ENCODE results near the gene PRKAR2A. TPM values are rescaled to one million over a fixed set of nuclear protein-coding genes. Genes with fewer than 3 reads are reported as not detected.

PRKAR2A gene
- total and polyA plus RNA-seq, 9 of the 15 experiments (the other 6 are each of a cell fraction or from before 2014, with no cell fraction given) = 15.9 to 84.5 (median 37.6) TPM

DNA sequence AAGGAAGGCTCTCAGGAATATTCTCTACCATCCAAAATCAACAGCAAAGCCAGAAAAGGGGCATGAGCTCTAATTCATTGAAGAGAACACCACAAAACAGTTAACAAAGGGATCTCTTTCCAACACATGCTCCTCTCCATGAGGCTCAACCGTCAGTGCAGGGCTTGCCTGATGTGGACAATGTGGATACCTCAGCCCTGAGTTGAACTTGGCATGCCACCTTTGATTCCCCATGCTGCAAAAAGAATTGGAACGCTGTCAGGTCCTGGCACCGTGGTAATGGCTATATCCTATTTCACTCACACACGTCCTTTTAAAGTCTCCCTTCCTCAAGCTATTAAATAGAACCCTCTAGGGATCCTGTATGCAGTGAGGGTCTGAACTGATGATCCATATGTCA is 100.0 kb downstream of the PRKAR2A start:
- ChIA-PET CTCF (ENCODE audit: low intra/inter-chr PET ratio) (no interaction called here), POLR2A (interaction anchor here (0.7 to 1.4 kb wide), 3 partner anchors 11 to 720 kb away, joined by 3 to 5 read pairs (median 3); no protein-coding TSS in a partner anchor)
- Histone ChIP-seq H4K20me1 (replicated peaks; ENCODE audit: control insufficient read depth, insufficient read depth, low read length) (no peaks in the 10 kb centered on the region), H3K9me1 (ENCODE audit: control insufficient read depth, insufficient read depth, low read length) (no peaks in the 10 kb centered on the region), H3K9ac (ENCODE audit: insufficient read depth in 1 of 2, low read depth in 2 of 2, low read length in 2 of 2) (no peak overlapping the region), H3K27me3 (ENCODE audit: control insufficient read depth in 2 of 2, insufficient read depth in 2 of 2, low read length in 2 of 2) (no peaks in the 10 kb centered on the region), H2AFZ (ENCODE audit: low read depth, low read length) (no peak overlapping the region), H3K79me2 (ENCODE audit: control insufficient read depth, insufficient read depth, low read length) (no peaks in the 10 kb centered on the region), H3K4me3 (no peak overlapping the region), H3K4me1 (replicated peaks in 1 of 2; ENCODE audit: control insufficient read depth in 2 of 2, insufficient read depth in 2 of 2, low read length in 2 of 2) (peaks cover 0 to 3% of the 10 kb centered on the region in 2 experiments; a peak in 3 of 5 replicates), H3K36me3 (ENCODE audit: control insufficient read depth, insufficient read depth, low read length) (peaks cover 33% of the 10 kb centered on the region; the same call in 1 of the 3 replicates), H3K27ac (ENCODE audit: extremely low read depth, low read depth, low read length) (no peak overlapping the region), H3K9me3 (replicated peaks; ENCODE audit: control insufficient read depth, insufficient read depth, low read depth, low read length) (no peaks in the 10 kb centered on the region), H3K4me2 (ENCODE audit: insufficient read depth, low read length) (no peak overlapping the region)
- BruUV-seq (replicated peaks) = no TSS peak
- in situ Hi-C loops (cut with MboI) (no loop called here), intact Hi-C loops (cut with micrococcal nuclease) (no loop called here)
- ATAC-seq (no peak), DNase-seq (ENCODE audit: extremely low read depth in 1 of 4, low spot score in 3 of 4) (no peak), FAIRE-seq (no peak)
- whole genome bisulfite sequencing (ENCODE audit: insufficient coverage, low coverage, missing lambda C conversion rate) = 77% methylated on average over 4 of the region's 4 CpGs
- TF ChIP-seq POLR3A (IDR thresholded peaks at IDR 0.05; ENCODE audit: borderline replicate concordance, extremely low read depth, insufficient read depth, insufficient read length) (no peak), TRIM28 (IDR thresholded peaks at IDR 0.05) (no peak), ZNF717 (CRISPR knock-in tag; IDR thresholded peaks at IDR 0.05) (no peak), HIVEP1 (CRISPR knock-in tag; IDR thresholded peaks at IDR 0.05) (no peak), MAZ (CRISPR knock-in tag; conservative IDR thresholded peaks at IDR 0.05 in 1 of 2, IDR thresholded peaks at IDR 0.05 in 1 of 2) (no peak), ZNF354B (CRISPR knock-in tag; IDR thresholded peaks at IDR 0.05) (no peak), HNRNPLL (IDR thresholded peaks at IDR 0.05; ENCODE audit: low read depth, low read length, poor library complexity, severe bottlenecking) (no peak), RAD51 (IDR thresholded peaks at IDR 0.05; ENCODE audit: borderline replicate concordance, low read depth) (no peak), ZNF217 (CRISPR knock-in tag; IDR thresholded peaks at IDR 0.05) (no peak), ZNF3 (CRISPR knock-in tag; IDR thresholded peaks at IDR 0.05) (no peak)
- TF ChIP-seq, protein P1, sequence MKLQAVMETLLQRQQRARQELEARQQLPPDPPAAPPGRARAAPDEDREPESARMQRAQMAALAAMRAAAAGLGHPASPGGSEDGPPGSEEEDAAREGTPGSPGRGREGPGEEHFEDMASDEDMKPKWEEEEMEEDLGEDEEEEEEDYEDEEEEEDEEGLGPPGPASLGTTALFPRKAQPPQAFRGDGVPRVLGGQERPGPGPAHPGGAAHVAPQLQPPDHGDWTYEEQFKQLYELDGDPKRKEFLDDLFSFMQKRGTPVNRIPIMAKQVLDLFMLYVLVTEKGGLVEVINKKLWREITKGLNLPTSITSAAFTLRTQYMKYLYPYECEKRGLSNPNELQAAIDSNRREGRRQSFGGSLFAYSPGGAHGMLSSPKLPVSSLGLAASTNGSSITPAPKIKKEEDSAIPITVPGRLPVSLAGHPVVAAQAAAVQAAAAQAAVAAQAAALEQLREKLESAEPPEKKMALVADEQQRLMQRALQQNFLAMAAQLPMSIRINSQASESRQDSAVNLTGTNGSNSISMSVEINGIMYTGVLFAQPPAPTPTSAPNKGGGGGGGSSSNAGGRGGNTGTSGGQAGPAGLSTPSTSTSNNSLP (IDR thresholded peaks at IDR 0.05; ENCODE audit: borderline replicate concordance, low read depth, low read length) = no peak

All from K562 (cell line).